GM21723 (cell line): ENCODE data around the gene NIF3L1.
"Not testable (repeated sequence)": the region's sequence is repeated elsewhere in the genome, so short reads cannot be mapped to it uniquely, and the experiment has no call there.

Experiments used
- ATAC-seq: cut with Tn5 transposase; IDR thresholded peaks from one replicate; pipeline ENCODE4 v1.9.1; 2021; ENCODE audit warnings: mild to moderate bottlenecking, moderate library complexity; ENCODE audit not compliant: unreplicated experiment

NIF3L1 gene

DNA sequence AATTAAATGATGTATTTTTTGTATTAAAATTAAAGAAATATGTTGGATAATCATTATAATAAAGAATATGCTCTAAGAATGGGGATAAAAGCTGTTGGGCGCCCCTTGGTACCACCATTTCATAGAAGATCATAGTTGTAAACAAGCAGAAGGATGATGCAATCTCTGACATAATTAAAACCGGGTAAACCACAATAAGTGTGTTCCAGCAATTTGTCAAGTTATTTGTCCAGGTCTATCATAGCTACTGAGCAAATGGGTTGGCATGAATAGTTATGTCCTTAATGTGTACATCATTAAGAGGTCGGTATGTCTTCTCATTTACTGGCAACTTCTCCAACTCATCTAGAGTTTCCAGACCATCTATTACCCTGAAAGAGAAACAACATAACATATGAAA, 18.0 kb upstream of the NIF3L1 start:
- ATAC-seq = no peak

GRCh38 chr2:200873560-200873959, 15.6 kb upstream of the NIF3L1 start:
- no peak for ATAC-seq

DNA sequence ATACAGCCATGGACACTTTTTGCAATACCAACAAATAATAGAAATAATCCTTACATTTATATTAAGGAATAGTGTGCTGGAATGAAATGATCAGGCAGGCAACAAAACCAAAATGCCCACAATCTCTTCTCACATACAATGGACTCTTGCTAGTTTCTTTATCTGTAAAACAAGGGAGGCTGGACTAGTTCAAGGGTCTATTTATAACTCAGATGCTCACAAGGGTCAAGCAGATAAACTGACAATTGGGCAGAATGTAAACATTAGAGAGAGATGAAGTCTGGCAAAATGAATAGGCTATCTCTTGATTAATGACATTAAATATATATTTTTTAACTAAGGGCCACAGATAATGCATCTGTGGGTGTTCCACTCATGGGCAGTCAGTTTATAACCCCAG, 11.7 kb upstream of the NIF3L1 start:
- ATAC-seq = no peak

DNA sequence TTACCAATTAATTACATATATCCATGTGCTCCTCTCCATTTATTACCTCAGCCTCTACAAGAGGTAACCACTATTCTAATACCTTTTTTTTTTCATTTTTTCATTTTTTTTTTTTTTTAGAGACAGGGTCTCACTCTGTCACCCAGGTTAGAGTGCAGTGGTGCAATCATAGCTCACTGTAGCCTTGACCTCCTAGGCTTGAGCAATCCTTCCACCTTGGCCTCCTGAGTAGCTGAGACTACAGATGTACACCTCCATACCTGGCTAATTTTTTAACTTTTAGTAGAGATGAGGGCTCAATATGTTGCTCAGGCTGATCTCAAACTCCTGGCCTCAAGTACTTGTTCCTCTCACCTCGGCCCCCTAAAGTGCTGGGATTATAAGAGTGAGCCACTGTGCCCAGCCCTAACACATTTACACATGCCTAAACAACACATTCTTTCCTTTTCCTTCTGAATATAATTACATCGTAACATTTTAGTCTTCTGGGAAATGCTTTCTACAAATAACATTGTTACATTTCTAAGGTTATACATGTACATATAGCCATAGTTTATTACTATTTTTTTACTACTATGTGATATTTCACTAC, 10.8 kb upstream of the NIF3L1 start:
- ATAC-seq = no peak

DNA sequence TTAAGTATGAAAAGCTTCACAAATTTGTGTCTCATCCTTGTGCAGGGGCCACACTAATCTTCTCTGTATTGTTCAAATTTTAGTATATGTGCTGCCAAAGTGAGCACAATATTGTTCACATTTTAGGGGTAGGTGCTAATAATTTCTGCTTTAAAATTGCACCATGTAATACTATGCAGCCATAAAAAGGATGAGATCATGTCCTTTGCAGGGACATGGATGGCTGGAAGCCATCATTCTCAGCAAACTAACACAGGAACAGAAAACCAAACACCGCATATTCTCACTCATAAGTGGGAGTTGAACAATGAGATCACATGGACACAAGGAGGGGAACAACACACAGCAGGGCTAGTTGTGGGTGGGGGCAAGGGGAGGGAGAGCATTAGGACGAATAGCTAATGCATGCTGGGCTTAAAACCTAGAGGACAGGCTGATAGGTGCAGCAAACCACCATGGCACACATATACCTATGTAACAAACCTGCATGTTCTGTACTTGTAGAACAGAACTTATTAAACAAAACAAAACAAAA, 7.4 kb upstream of the NIF3L1 start:
- ATAC-seq = not testable (repeated sequence)

GRCh38 chr2:200899482-200899881, 10.3 kb downstream of the NIF3L1 start:
- ATAC-seq = no peak

- peak; percentile 98 for ATAC-seq
Measured at GRCh38 chr2:200901459-200902072, 12.4 kb downstream of the NIF3L1 start.

DNA sequence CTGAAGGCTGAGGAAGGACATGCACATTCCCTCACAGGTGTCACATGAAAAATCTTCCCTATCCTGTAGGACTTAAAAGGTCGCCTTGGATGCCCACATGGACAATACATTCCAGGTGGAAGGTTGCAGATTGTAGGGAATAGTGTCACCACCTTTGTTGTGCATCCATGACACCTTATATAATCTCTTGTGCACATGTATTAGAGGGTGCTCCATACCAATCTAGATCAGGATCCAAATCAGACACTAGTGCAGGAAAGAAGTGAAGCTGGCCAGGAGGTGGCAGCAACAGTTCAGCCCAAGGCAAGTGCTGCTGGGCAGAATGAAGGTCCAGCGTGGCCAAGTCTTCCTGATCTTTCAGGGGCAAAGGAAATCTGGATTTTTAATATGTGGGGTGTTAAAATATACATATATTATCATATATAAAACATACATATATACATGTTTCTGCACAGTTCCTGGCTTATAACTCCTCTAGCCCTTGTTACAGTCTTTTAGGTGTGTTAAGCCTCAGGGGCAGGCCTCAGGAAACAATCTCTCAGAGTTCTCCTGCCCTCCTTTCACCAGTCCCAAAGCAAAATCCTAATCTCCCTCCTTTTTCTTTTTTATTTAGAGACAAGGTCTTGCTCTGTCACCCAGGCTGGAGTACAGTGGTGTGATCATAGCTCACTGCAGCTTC, 16.6 kb downstream of the NIF3L1 start:
- peak; percentile 50 for ATAC-seq

DNA sequence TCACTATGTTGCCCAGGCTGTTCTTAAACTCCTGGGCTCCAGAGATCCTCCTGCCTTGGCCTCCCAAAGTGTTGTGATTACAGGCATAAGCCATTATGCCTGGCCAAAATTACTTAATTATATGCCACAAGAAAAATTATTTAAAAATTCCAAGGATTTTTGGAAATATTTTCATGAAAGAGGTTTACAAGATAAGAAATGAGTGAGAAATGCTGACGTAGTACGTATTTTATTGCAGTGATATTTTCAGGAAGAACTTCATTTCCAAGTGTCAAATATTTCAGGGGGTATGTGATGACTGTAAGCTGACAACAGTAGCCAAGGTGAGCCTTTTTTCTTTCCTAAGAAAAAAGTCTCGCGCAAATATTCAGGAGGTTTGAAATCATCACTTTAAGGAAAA, 20.8 kb downstream of the NIF3L1 start:
- ATAC-seq = no peak

- ATAC-seq = no peak
Measured at GRCh38 chr2:200913654-200914053, 24.5 kb downstream of the NIF3L1 start.

DNA sequence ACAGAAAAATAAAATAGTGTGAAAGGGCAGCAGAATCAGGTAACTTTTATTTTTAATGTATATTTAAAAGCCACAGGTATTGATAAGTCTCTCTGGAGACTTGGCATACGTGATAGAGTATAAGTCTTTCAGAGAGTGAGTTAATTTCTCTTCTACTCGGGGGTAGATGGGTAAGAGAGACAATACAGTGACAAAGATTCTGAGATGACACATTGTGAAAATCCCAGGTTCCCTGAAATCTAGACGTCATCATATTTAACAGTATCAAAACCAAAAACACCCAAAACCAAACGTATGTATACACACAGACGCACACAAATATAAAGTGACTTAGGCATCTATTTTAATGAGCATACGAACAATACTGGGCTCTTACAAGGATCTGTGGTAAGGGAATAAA, 33.3 kb downstream of the NIF3L1 start:
- no peak for ATAC-seq

DNA sequence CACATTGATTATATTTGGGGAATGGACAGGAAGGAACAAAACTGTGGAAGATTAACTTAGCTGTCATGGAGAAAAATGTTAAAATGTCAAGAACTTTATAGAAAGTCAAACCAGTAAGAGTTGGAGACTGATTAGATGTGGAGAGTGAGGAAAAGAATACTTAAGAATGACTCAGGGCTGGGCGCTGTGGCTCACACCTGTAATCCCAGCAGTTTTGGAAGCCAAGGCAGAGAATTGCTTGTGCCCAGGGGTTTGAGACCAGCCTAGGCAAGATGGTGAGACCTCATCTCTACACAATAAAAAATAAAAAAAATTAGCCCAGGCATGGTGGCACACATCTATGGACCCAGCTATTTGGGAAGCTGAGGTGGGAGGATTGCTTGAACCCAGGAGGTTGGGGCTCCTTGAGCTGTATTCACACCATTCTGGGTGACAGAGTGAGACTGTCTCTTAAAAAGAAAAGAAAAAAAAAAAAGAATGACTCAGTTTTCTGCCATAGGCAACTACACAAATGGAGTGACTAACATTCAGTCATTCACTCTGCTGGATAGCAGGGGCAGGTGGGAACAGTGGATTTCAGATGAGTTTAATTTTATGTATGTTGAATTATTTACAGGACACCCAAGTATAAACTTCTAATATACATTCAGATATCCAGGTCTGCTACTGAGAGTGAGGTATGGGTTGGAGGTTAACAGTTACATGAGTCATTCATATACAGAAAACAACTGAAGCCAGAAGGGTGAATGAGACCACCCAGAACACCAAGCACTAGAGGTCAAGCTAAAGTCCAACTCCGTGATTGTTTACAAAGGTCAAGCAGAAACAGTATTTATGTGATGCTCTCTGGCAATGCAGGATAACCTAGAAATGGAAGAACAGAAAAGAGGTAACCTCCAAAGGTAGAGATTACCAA, 40.4 kb downstream of the NIF3L1 start:
- ATAC-seq = no peak

DNA sequence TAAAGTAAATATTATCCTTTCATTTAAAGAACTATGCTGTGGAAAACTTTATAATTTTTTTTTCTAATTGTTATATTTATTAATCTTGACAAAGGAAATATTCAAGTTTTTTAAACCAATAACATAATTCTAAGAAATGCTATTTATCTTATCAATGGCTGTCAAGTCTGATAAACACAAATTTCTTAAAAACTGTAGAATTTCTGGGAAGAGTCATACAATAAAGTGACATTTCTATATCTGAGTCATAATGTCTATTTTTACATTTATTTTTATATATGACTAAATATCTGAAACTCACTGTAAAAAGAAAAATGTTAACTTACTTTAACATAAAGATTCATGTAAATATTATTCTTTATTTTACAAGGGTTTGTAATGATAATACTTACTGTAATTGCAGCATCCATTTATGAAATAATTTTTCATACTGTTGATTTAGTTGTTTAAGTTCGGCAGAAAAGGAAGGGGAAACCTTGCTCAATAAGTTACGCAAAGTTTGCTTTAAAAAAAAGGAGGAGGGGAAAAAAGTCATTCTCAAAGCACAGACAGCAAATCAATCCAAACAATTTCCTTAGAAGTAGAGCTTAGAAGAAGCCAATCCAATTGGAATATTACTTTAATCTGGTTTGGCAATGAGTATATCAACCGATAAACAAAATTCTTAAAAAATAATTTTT, 41.9 kb downstream of the NIF3L1 start:
- no peak for ATAC-seq

- no peak for ATAC-seq
Measured at GRCh38 chr2:200939832-200940231, 50.7 kb downstream of the NIF3L1 start.

GRCh38 chr2:200943527-200944105, 54.4 kb downstream of the NIF3L1 start:
- ATAC-seq = no peak

DNA sequence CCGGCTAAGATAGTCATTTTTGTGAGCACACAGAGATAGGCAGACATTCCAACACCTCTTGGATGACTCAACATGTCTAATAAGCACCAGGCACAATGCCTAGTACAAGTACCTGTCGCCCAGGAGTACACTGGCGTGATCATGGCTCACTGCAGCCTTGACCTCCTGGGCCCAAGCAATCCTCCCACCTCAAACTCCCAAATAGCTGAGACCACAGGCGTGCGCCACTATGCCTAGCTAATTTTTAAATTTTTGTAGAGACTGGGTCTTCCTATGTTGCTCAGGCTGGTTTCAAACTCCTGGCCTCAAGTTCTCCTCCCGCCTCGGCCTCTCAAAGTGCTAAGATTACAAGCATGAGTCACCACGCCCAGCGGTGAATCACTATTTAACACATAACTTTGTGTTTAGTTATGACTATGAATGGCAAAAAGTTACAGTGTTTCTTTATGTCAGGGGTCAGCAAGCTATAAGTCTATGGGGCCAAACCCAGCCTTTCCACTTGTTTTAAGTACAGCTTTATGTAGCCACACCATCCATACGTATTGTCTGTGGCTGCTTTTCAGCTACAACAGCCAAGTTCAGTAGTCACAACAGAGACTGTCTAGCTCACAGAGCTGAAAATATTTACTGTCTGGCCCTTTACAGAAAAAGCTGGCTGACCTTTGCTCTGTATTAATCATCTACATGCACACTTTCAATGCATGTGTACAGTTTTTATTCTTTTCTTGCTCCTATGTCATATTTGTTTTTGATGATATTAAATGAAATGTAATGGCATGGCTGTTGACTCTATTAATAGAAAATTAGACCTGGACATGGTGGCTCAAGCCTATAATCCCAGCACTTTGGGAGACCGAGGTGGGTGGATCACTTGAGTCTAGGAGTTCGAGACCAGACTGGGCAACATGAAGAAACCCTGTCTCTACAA, 55.6 kb downstream of the NIF3L1 start:
- ATAC-seq = no peak

DNA sequence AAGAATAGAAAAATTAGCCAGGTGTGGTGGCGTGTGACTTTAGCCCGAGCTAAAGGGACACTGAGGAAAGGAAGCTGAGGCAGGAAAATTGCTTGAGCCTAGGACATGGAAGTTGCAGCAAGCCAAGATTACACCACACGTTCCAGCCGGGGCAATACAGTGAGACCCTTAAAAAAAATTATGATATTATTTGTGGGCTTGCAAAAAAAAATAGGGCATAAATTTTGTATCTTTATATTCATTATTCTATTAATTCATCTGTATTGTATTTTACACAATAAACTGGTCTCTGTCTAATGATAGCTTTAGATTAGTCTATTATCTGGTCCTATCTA, 56.2 kb downstream of the NIF3L1 start:
- ATAC-seq = no peak

GRCh38 chr2:200950378-200950777, 61.2 kb downstream of the NIF3L1 start:
- no peak for ATAC-seq
